Stimulated activated CD4-positive, alpha-beta T cell treated with anti-CD3 and anti-CD28 coated beads, Interleukin-1b, Interleukin-23, amount 100 ng/mL, for 48 hours (primary cell): ENCODE data around the gene USB1.

Experiments
- DNase-seq: peaks from one replicate; pipeline ENCODE4 v3.0.0-alpha.2; 2020

USB1 gene, protein sequence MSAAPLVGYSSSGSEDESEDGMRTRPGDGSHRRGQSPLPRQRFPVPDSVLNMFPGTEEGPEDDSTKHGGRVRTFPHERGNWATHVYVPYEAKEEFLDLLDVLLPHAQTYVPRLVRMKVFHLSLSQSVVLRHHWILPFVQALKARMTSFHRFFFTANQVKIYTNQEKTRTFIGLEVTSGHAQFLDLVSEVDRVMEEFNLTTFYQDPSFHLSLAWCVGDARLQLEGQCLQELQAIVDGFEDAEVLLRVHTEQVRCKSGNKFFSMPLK

DNA sequence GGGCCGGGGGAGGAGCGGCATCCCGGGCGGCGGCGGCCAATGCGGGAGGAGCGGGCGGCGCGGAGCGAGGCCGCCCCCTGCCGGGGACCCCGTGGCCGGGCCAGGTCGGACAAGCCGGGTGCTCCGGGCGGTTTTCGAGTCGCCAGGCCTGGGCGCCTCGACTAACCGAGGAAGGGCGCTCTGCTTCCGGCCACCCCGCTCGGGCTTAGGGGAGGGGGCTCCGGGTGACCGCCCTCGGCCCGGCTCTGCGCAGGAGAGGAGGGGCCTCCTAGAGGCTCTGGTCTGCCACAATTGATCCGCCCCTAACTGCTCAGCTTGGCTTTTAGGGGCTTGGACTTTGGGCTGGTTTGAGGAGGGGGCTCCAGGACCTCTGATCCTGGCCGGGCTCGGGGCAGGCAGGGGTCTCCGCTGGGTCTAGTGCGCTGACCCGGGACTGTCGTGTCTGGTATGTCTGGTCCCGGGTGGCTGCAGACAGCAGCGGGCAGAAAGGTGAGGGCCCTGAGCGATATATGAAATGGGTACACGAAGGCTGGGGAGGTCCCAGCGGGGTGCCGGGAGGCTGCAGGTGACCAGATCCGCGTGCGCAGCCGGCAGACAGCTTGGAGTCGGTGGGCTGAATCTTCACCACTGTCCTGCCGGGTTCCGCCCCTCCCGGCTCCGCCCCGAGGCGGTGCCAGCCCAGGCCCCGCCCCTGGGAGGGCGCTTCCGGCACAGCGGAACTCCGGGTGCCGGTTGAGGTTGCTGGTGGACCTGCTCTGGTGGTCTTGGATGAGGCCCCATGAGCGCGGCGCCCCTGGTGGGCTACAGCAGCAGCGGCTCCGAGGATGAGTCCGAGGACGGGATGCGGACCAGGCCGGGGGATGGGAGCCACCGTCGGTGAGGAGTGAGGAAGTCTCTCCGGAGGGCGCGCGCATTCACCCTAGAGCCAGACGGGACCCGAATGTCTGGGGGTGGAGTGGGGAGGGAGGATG, at the start of gene USB1:
Gene USB1 (plus strand): TSS at position 702 of the 971 bp plus-strand sequence. CDS start 77 bp downstream, at position 779.
- peak; percentile 78 for DNase-seq

DNA sequence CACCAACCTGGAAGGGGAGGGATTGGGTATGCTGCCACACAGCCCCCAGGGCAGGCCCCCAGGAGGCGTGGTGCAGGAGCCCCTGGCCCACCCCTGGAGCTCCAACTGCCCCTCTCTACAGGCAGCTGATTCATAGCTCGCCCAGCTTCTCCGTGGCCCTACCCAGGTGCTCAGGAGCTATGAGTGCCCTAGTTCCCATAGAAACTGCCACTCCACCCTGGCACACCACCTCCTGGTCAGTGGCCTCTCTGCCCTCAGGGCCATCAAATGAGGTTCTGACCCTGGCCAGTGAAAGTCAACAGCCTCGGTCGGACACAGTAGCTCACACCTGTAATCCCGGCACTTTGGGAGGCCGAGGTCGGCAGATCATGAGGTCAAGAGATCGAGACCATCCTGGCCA, 48.3 kb upstream of the USB1 start:
- DNase-seq, result no peak

DNA sequence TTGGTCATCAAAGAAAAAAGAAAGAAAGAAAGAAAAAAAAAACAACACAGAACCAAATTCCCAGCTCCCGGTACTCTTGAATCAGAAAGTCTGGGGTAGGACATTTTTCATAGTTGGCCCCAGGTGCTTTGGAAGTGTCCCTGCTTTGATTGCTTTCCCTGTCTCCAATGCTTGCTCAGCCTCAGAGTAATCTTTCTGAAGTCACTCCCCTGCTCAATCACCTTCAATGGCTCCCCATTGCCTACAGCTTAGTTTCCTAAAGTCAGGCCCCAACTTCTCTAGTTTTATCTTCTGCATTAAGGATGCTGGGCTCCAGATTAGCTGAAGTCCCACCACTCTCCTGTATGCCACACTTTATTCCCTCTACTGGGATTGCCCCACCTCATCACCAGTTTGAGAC, 47.4 kb upstream of the USB1 start:
- DNase-seq, result no peak

- no peak for DNase-seq
These were observed 45.5 kb upstream of the USB1 start for GRCh38 chr16:57955572-57956188.

- DNase-seq, result no peak
These were observed 44.9 kb upstream of the USB1 start for GRCh38 chr16:57956270-57956808.

DNA sequence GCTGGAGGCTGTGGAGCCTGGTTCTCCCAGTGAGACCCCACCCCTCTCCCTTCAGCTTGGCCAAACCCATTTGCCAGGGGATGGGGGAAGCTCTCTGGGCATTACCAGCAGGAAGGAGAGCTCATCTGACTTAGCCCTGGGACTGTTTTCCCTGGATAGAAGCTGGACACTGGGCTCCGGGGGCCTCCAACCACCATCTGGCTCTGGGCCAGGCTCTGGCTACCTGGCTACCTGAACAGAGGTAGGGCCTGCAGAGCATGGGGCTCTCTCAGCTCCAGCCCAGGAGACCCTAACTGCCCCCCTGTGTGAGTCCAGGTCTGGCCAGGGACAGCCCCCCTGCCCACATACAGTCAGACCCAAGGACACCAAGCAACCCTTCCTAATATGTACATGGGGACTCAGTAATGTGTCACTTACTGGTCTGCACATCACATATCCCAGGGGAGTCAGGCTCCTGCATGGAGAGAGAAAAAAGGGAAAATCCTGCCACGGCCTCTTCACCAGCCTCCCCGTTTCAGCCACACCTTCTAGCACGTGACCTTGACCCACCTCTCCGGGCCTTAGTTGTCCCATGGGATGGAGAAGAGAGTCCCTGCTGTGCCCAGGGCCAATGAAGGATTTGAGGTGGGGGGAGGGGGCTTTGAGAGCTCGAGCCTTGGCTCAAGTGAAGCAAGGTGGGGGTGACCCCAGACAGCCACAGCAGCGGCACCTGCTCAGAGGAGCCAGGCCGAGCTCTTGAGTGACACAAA, 44.1 kb upstream of the USB1 start:
- DNase-seq, result no peak

GRCh38 chr16:57957673-57958392, 43.4 kb upstream of the USB1 start:
- DNase-seq, result no peak

DNA sequence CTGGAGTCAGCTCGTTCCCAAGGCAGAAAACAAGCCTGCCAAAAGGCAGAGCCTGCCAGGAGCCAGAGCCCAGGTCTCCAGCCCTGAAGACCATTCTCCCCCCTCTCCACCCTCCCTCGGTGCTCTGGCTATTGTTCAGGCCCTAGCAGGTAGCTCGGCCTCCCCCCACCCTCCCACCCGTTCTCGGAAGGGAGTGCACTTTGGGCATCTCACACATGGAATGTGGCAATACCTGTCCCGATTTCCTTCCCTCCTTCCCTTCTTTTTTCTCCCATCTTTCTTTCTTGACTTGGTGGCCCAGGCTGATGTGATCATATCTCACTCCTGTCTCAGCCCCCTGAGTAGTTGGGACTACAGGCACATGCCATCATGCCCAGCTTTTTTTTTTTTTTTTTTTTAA, 42.7 kb upstream of the USB1 start:
- DNase-seq, result no peak

- no peak for DNase-seq
These were observed 42.1 kb upstream of the USB1 start for GRCh38 chr16:57959121-57959520.

DNA sequence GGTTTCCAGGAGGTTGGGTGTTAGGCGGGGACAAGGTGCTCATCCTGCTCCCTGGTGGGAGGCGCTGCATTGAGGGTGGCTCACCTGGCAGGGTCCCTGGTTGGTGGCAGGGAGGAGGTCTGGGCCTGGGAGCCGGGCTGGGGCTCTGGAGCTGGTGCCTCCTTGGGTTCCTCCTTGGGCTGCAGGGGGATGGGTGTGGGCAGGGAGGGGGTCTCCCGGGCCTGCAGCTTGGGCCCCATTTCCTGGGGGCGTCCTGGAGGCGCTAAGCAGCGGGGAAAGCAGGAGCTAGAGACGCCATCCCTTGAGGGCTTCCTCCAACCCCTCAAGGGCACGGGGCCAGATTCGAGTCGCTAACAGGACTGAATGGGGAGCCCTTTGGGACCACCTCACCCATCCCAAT, 41.4 kb upstream of the USB1 start:
- no peak for DNase-seq

DNA sequence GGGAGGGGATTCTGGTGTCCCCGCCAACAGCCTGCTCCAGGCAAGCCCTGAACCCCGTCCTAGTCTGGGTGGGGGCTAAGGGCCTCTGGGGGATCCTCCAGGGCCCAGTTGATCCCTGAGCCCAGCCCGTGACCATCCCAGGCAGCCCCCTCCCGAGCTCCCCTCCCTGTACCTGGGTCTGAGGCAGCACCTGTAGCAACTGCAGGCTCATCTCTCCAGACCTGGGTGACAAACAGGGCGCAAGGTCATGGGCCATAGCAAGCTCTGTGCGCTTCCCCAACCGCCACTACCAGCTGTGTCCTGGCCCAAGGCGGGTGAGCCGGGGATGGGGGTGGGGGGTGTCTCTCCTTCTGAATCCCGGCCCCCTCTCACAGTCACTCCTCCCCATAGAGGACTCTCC, 40.9 kb upstream of the USB1 start:
- no peak for DNase-seq

GRCh38 chr16:57960826-57961472, 40.3 kb upstream of the USB1 start:
- no peak for DNase-seq

DNA sequence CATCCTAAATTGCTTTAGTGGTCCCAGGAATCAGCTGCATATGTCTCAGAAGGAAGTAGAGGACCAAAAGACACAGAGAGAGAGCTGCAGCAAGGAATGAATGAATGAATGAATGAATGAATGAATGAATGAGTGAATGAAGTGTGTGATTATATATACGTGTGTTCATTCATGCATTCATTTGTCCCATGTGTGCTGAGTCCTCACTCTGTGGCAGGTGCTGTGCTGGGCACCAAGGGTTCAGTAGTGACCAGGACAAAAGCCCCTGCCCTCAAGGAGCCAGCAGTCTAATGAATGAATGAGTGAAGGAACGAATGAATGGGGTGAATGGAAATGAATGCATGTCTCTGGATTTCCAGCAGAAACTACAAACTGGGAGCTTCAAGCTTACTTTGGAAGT, 39.7 kb upstream of the USB1 start:
- no peak for DNase-seq

DNA sequence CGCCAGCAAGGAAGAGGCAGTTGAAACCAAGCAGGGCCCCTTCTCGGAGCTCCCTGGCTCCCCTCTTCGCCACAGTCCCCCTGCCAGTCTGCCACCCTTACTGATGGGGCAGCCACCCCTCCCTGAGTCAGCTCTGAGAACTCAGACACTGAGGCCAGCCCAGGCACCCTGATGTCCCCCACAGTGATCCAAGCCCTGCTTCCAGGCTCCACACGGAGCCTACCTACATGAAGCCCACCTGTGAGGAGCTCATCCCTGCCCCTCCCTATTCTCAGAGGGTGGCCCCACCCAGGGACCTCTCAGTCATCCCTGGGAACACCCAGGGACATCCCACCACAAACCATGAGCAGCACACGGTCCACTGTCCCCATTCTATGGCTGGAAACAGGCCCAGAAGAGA, 39.2 kb upstream of the USB1 start:
- DNase-seq, result no peak

DNA sequence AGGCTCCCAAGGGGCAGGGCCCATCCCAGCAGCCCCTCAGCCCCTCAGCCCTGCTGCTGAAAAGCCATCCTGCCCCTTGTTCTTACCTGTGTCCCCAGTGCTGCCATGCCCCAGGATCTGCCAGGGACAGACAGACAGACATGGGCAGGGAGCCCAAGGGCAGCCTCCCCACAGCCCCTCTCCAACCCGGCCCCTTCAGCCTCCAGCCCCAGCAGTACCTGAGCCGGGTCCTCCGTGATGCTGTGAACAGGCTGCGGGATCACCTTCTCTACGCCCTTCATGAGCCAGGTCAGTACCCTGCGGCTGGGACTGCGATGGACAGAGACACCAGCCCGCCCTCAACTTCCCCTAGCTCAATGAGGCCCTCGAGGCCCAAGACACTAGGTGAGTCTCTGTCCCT, 38.5 kb upstream of the USB1 start:
- DNase-seq, result no peak

DNA sequence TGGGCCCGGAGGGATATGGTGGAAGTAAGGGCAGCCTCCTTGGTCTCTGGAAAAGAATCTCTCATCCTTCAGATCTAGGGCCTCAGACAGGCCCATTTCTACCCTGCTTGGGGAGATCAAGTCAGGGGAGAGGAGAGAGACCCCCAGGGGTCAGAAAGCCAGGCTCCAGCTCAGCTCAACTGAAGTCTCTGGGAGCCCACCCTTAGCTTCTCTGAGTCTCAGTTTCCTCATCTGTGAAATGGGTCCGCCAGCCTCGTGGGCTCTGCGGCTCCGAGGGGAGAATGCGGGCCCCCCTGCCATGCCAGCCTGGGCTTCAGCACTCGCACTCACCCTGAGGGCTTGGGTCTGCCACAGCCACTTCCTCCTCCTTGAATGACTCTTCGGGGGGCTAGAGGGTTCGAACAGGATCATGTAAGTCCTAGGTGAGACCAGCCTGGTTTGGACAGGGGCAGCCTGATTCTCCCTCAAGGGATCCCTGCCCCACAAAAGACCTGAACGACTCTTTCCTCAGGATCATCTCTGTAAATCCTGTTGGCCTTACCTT, 37.0 kb upstream of the USB1 start:
- no peak for DNase-seq

GRCh38 chr16:57966204-57966771, 34.9 kb upstream of the USB1 start:
- no peak for DNase-seq

GRCh38 chr16:57966986-57967385, 34.2 kb upstream of the USB1 start:
- no peak for DNase-seq

DNA sequence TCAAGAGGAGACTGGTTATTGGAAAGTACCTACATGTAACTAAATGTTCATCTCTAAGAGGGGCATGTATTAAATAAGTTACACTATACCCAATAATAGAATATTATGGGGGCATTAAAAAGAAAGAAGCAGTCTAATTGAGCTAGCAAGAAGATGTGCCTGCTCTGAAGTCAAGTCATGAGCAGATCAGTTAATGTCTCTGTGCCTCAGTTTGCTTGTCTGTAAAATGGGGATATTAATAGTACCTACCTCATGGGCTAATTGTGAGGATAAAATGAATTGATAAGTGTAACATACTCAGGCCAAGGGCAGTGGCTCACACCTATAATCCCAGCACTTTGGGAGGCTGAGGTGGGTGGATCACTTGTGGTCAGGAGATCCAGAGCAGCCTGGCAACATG, 33.3 kb upstream of the USB1 start:
- no peak for DNase-seq

GRCh38 chr16:57969451-57970123, 31.6 kb upstream of the USB1 start:
- DNase-seq, result no peak
